MM.1S (cell line): ENCODE results near the gene PTPRN2.

Experiments used
- DNase-seq: peaks from one replicate; pipeline ENCODE4 v3.0.0-alpha.2; 2015
- H2AFZ ChIP-seq: fragments of 300-600 bp; sonication (generic); 2 replicates; pipeline ENCODE4 v1.6.0; 2016; ENCODE audit warnings: antibody characterized with exemption, low read length
- H3F3A ChIP-seq: fragments of 300-600 bp; sonication (generic); 2 replicates; pipeline ENCODE4 v1.6.1; 2016; ENCODE audit warnings: mild to moderate bottlenecking, antibody characterized with exemption, low read length, moderate library complexity, mixed read lengths; ENCODE audit not compliant: insufficient read depth
- H3K27ac ChIP-seq: fragments of 300-600 bp; sonication (generic); 2 replicates; pipeline ENCODE4 v1.5.1; 2016; ENCODE audit warnings: mild to moderate bottlenecking, low read length
- H3K27me3 ChIP-seq: fragments of 300-600 bp; sonication (generic); replicated peaks from 2 replicates; pipeline ENCODE4 v1.6.0; 2016; ENCODE audit warnings: low read length; ENCODE audit not compliant: insufficient read depth
- H3K36me3 ChIP-seq: fragments of 300-600 bp; sonication (generic); replicated peaks from 2 replicates; pipeline ENCODE4 v1.6.1; 2016; ENCODE audit warnings: mild to moderate bottlenecking, low read length, mixed read lengths; ENCODE audit not compliant: insufficient read depth
- H3K4me1 ChIP-seq: fragments of 300-600 bp; sonication (generic); 2 replicates; pipeline ENCODE4 v1.6.1; 2016; ENCODE audit warnings: low read length, mixed read lengths
- H3K4me2 ChIP-seq: fragments of 300-600 bp; sonication (generic); 2 replicates; pipeline ENCODE4 v1.6.0; 2016; ENCODE audit warnings: low read depth, low read length
- H3K4me3 ChIP-seq: fragments of 300-600 bp; sonication (generic); 2 replicates; pipeline ENCODE4 v1.5.1; 2016; ENCODE audit warnings: low read length, mixed read lengths
- H3K79me2 ChIP-seq: fragments of 300-600 bp; sonication (generic); 2 replicates; pipeline ENCODE4 v1.6.1; 2016; ENCODE audit warnings: mixed run types, low read length, mixed read lengths
- H3K9ac ChIP-seq: fragments of 300-600 bp; sonication (generic); 2 replicates; pipeline ENCODE4 v1.6.1; 2016; ENCODE audit warnings: low read length, mixed read lengths
- H3K9me2 ChIP-seq: fragments of 300-600 bp; sonication (generic); replicated peaks from 2 replicates; pipeline ENCODE4 v1.6.1; 2016; ENCODE audit warnings: mild to moderate bottlenecking, low read length, mixed read lengths; ENCODE audit not compliant: insufficient read depth
- H3K9me3 ChIP-seq: fragments of 300-600 bp; sonication (generic); replicated peaks from 2 replicates; pipeline ENCODE4 v1.6.1; 2016; ENCODE audit warnings: mild to moderate bottlenecking, low read length, mixed read lengths; ENCODE audit not compliant: insufficient read depth
- H4K20me1 ChIP-seq: fragments of 300-600 bp; sonication (generic); 2 replicates; pipeline ENCODE4 v1.6.1; 2016; ENCODE audit warnings: mild to moderate bottlenecking, low read length, moderate library complexity, mixed read lengths; ENCODE audit not compliant: insufficient read depth
- EZH2 ChIP-seq: fragments of 300-600 bp; sonication (generic); optimal IDR thresholded peaks from 2 replicates; pipeline ENCODE3; 2017; ENCODE audit warnings: low read depth, mild to moderate bottlenecking, antibody characterized with exemption, low read length, mixed read lengths
- EZH2phosphoT487 ChIP-seq: fragments of 300-600 bp; sonication (generic); IDR thresholded peaks from 2 replicates; pipeline ENCODE4 v1.6.1; 2018; ENCODE audit warnings: antibody characterized with exemption, low read length
- TF ChIP-seq, protein P1 (sequence below): fragments of 300-600 bp; sonication (generic); IDR thresholded peaks from 2 replicates; pipeline ENCODE4 v1.5.1; 2016; ENCODE audit warnings: antibody characterized with exemption, low read length, mixed read lengths

The PTPRN2 gene

GRCh38 chr7:158403013-158403821 lies 184.4 kb downstream of the PTPRN2 start:
- no peaks in the 10 kb centered on the region for H3K9me3 ChIP-seq
- H4K20me1 ChIP-seq, result no peaks in the 10 kb centered on the region
- H3K79me2 ChIP-seq, result no peaks in the 10 kb centered on the region
- H3K4me3 ChIP-seq, result no peak overlapping the region
- H3K27me3 ChIP-seq, result peaks cover 69% of the 10 kb centered on the region
- H3F3A ChIP-seq, result no peaks in the 10 kb centered on the region
- no peaks in the 10 kb centered on the region for H3K9me2 ChIP-seq
- no peaks in the 10 kb centered on the region for H3K4me1 ChIP-seq
- TF ChIP-seq EZH2 (no peak), EZH2phosphoT487 (no peak)
- TF ChIP-seq, protein P1, sequence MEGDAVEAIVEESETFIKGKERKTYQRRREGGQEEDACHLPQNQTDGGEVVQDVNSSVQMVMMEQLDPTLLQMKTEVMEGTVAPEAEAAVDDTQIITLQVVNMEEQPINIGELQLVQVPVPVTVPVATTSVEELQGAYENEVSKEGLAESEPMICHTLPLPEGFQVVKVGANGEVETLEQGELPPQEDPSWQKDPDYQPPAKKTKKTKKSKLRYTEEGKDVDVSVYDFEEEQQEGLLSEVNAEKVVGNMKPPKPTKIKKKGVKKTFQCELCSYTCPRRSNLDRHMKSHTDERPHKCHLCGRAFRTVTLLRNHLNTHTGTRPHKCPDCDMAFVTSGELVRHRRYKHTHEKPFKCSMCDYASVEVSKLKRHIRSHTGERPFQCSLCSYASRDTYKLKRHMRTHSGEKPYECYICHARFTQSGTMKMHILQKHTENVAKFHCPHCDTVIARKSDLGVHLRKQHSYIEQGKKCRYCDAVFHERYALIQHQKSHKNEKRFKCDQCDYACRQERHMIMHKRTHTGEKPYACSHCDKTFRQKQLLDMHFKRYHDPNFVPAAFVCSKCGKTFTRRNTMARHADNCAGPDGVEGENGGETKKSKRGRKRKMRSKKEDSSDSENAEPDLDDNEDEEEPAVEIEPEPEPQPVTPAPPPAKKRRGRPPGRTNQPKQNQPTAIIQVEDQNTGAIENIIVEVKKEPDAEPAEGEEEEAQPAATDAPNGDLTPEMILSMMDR, result no peak
- H2AFZ ChIP-seq, result no peak overlapping the region
- H3K36me3 ChIP-seq, result no peaks in the 10 kb centered on the region
- H3K9ac ChIP-seq, result no peak overlapping the region
- no peak for DNase-seq
- no peak overlapping the region for H3K4me2 ChIP-seq
- no peak overlapping the region for H3K27ac ChIP-seq

- Histone ChIP-seq H3K9me3 (no peaks in the 10 kb centered on the region), H3K36me3 (no peaks in the 10 kb centered on the region), H3K4me1 (no peaks in the 10 kb centered on the region), H3K27ac (no peak overlapping the region), H3K9ac (no peak overlapping the region), H2AFZ (no peak overlapping the region), H4K20me1 (no peaks in the 10 kb centered on the region), H3K79me2 (no peaks in the 10 kb centered on the region), H3K4me3 (no peak overlapping the region), H3K9me2 (no peaks in the 10 kb centered on the region), H3K4me2 (no peak overlapping the region), H3K27me3 (peaks cover 75% of the 10 kb centered on the region), H3F3A (no peaks in the 10 kb centered on the region)
- TF ChIP-seq, protein P1, result no peak
- TF ChIP-seq EZH2 (no peak), EZH2phosphoT487 (no peak)
- DNase-seq, result no peak
Observed at GRCh38 chr7:158402471-158402870, 185.2 kb downstream of the PTPRN2 start.

DNA sequence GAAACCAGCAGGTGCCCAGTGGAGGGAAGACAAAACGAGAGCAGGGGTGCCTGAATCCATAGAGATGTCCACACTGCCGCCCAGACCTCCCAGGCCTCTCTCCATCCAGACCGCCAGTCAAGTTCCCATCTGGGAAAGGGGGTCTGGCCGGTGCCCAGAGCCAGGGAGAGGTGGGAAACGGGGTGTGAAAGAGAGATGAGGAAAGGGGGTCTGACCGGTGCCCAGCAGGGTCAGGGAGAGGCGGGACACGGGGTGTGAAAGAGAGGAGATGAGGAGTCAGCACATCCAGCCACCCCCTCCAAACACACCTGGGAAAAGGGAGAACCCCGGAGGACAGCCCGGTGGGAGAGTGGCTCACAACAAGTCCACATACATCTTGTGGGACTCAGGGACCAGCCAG lies 185.8 kb downstream of the PTPRN2 start:
- Histone ChIP-seq H3K27me3 (peaks cover 77% of the 10 kb centered on the region), H3K4me2 (no peak overlapping the region), H3K79me2 (no peaks in the 10 kb centered on the region), H2AFZ (no peak overlapping the region), H3K4me3 (no peak overlapping the region), H3K36me3 (no peaks in the 10 kb centered on the region), H3K4me1 (no peaks in the 10 kb centered on the region), H3K9me2 (no peaks in the 10 kb centered on the region), H3F3A (no peaks in the 10 kb centered on the region), H3K9me3 (no peaks in the 10 kb centered on the region), H4K20me1 (no peaks in the 10 kb centered on the region), H3K9ac (no peak overlapping the region), H3K27ac (no peak overlapping the region)
- DNase-seq, result no peak
- no peak for TF ChIP-seq EZH2phosphoT487
- TF ChIP-seq EZH2, result no peak
- TF ChIP-seq, protein P1, result no peak
